ENCODE results near the gene PHTF2.
"Not testable (repeated sequence)": the region's sequence is repeated elsewhere in the genome, so short reads cannot be mapped to it uniquely, and the experiment has no call there.

Gene PHTF2

GRCh38 chr7:77830649-77831355, 32.2 kb downstream of the PHTF2 start:
- DNase-seq (ENCODE audit: low read depth): no peak

- DNase-seq (ENCODE audit: low read depth): no peak
These were observed 32.9 kb downstream of the PHTF2 start for GRCh38 chr7:77831481-77831880.

GRCh38 chr7:77831953-77832352, 33.4 kb downstream of the PHTF2 start:
- DNase-seq (ENCODE audit: low read depth): no peak

- DNase-seq (ENCODE audit: low read depth): no peak
These were observed 34.6 kb downstream of the PHTF2 start for GRCh38 chr7:77833136-77833535.

DNA sequence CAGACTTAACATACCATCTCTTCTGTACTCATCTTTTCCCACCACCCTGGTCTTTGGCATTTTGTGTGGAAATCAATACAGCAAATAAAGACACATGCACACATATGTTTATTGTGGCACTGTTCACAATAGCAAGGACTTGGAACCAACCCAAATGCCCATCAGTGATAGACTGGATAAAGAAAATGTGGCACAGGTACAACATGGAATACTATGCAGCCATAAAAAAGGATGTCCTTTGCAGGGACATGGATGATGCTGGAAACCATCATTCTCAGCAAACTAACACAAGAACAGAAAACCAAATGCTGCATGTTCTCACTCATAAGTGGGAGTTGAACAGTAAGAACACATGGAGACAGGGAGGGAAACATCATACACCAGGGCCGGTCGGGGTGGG, 37.9 kb downstream of the PHTF2 start:
- DNase-seq (ENCODE audit: low read depth): not testable (repeated sequence)

GRCh38 chr7:77837275-77837674, 38.7 kb downstream of the PHTF2 start:
- DNase-seq (ENCODE audit: low read depth): no peak

DNA sequence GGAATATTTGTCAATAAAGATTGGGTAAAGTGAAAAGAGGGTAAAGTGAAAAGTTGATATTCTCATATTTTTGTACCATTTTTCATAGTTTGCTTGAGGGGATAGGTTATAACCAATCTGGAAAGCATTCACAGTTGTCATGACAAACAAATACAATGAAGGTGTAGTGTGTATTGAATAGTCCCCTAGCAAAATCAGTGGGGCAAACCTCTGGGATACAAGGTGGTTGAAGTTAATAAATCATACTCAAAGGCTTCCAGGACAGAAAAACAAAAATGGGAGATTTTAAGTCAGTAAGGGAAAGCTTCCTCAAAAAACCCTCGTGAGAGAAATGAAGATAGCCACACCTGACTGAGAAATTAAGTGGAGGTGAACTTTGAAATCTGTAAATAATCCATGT, 39.4 kb downstream of the PHTF2 start:
- no peak for DNase-seq (ENCODE audit: low read depth)

GRCh38 chr7:77838929-77839491, 40.4 kb downstream of the PHTF2 start:
- DNase-seq (ENCODE audit: low read depth): no peak

GRCh38 chr7:77839919-77840318, 41.3 kb downstream of the PHTF2 start:
- no peak for DNase-seq (ENCODE audit: low read depth)

- DNase-seq (ENCODE audit: low read depth): no peak
These were observed 44.6 kb downstream of the PHTF2 start for GRCh38 chr7:77843194-77843593.

- no peak for DNase-seq (ENCODE audit: low read depth)
These were observed 47.9 kb downstream of the PHTF2 start for GRCh38 chr7:77846317-77847092.

GRCh38 chr7:77855371-77856083, 57.0 kb downstream of the PHTF2 start:
- DNase-seq (ENCODE audit: low read depth): no peak

GRCh38 chr7:77858278-77858677, 59.7 kb downstream of the PHTF2 start:
- DNase-seq (ENCODE audit: low read depth): no peak

DNA sequence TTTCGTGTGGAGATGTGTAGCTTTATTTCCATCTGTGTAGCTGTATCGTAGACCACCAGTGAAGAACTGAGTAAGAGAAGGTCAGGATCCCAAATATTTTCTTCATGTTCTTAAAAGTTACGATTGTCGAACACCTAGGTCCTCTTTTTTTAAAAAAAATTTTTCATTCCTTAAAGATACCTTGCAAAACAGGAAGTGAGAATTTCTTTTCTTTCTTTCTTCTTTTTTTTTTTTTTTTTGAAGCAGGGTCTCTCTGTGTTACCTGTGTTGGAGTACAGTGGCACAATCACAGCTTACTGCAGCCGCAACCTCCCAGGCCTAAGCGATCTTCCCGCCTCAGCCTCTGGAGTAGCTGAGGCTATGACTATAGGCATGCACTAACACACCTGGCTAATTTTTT, 60.8 kb downstream of the PHTF2 start:
- no peak for DNase-seq (ENCODE audit: low read depth)

- no peak for DNase-seq (ENCODE audit: low read depth)
These were observed 64.1 kb downstream of the PHTF2 start for GRCh38 chr7:77862691-77863090.

DNA sequence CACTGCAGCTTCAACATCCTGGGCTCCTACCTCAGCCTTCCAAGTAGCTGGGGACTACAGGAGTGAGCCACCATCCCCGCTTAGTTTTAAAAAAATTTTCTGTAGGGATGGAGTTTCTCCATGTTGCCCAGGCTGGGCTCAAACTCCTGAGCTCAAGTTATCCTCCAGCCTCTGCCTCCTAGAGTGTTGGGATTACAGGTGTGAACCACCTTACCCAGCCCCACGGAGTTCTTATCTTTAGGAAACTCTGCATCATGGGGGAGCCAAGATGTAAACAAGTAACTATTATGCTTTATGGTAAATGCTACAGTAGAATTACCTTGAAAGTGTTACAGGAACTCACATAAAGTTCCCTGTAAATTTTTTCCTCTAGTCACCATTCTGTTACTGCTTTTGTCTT, 65.3 kb downstream of the PHTF2 start:
- DNase-seq (ENCODE audit: low read depth): no peak

GRCh38 chr7:77866370-77866769, 67.8 kb downstream of the PHTF2 start:
- DNase-seq (ENCODE audit: low read depth): no peak

DNA sequence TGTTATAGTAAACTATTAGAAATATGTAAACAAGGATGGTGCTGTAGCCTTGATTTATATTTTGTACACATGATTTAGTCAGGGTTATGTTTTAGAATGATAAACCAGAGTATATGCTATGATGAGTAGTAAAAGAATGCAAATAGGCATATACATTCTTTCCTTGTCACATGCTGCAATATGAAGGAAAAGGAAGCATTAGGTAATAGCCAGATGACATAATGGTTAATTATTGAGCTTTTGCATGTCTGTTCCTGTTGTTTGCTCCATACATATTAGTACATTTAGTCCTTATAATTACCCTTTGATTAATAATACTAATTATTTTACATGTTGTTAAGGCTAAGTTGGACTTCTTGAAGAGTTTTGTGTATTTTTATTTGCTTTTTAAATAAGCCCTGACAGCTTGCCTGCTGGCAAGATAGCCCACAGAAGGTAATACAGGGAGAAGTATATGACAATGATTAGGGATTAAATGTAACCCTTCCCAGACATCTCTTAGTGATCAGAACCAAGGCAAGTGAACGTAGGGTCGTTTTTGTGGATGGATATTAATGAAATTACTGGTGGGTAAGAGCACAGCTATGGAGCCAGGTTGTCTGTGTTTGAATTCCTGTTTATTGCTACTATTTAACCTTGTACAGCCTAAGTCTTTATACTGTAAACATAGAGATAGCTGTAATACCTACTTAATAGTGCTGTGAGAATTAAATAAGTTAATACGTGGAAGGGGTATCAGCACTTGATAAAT, 68.4 kb downstream of the PHTF2 start:
- DNase-seq (ENCODE audit: low read depth): peak; percentile 58

DNA sequence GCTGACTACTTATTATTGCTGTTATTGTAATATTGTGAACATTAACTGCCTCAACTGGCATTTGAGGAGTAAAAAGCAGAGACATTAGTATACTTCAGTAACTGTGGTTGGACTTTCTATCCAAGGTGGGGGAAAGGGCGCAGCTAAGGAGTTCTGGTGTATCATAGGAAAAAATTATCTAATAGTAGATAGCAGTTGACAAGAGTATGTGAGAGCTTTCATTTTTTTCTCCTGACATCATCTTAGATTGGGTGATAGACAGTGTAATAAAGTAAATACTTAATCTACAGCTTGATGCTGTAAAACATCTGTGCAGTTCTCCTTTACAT, 68.9 kb downstream of the PHTF2 start:
- peak; percentile 35 for DNase-seq (ENCODE audit: low read depth)

DNA sequence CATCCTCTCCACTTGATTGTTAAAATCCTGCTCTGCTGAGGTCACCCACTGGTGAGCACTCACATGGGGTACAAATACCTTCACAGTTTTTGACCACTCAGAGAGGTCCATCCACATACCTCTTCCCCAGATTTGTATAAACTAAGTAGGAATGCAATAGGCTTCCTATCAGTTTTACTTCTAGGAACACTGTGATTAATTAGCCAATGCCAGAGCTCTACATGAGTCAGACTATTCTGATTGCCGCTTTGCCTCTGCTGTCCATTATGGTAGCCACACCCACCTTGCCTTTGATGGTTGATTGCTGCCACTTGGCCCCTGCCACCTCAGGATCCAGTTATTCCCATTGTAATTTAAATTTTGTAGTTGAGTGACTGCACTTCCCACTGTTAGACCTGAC, 73.7 kb downstream of the PHTF2 start:
- DNase-seq (ENCODE audit: low read depth): not testable (repeated sequence)

DNA sequence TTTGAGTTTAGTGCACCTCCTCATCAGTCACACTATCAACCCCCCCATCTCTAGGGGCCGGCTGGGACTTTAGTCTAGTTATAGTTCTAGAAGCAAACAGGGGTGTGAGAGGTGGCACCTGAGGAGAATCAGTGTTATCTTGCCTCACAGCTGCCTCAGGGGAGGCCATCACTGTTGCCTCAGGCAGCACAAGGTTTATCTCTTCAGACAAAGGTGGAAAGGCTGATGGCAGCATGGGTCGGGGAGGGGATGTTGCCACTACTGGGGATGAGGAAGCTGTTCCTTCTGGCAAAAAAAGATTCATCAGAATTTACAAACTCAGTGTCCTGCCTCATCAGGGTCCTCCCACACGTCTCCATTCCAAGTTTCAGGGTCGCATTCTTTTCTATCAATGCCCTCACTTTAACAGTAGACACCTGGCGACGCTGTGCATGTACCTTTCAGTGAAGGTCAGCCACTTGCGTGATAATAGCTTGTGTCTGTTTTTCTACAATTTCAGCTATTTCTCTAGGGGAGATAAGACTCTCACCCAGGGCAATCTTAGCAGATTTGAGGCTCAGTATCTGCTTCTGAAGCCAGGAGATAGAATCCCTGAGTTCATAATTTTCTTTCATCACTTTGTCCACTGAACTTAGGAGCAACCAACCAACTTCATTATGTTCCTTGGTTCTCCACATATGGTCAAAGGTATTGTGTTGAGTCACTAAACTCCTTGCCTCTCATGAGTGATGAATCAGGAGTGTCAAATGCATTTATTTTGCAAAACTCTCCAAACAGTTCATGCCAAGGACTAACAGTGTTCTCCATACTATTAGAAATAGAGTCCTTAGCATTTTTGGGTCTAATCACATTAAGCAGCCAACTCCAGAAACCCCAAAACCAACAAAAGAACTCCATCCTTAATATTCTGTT, 75.1 kb downstream of the PHTF2 start:
- DNase-seq (ENCODE audit: low read depth): not testable (repeated sequence)
